ENCODE results near the gene FAM131B.
"Not testable (repeated sequence)": the region's sequence is repeated elsewhere in the genome, so short reads cannot be mapped to it uniquely, and the experiment has no call there.

The FAM131B gene

GRCh38 chr7:143394777-143395176, 32.3 kb upstream of the FAM131B start:
- no peak for DNase-seq

GRCh38 chr7:143394068-143394467, 31.6 kb upstream of the FAM131B start:
- DNase-seq: no peak

GRCh38 chr7:143393267-143394041, 30.9 kb upstream of the FAM131B start:
- no peak for DNase-seq

- DNase-seq: no peak
Measured at GRCh38 chr7:143392875-143393266, 30.4 kb upstream of the FAM131B start.

- DNase-seq: not testable (repeated sequence)
Measured at GRCh38 chr7:143392427-143392826, 29.9 kb upstream of the FAM131B start.

GRCh38 chr7:143391462-143392404, 29.2 kb upstream of the FAM131B start:
- DNase-seq: no peak

- no peak for DNase-seq
Measured at GRCh38 chr7:143390773-143391317, 28.3 kb upstream of the FAM131B start.

- DNase-seq: no peak
Measured at GRCh38 chr7:143390104-143390772, 27.7 kb upstream of the FAM131B start.

- DNase-seq: no peak
Measured at GRCh38 chr7:143389316-143390103, 27.0 kb upstream of the FAM131B start.

- DNase-seq: no peak
Measured at GRCh38 chr7:143388491-143389101, 26.1 kb upstream of the FAM131B start.

- no peak for DNase-seq
Measured at GRCh38 chr7:143388051-143388450, 25.5 kb upstream of the FAM131B start.

GRCh38 chr7:143387156-143387975, 24.9 kb upstream of the FAM131B start:
- DNase-seq: no peak

- DNase-seq: no peak
Measured at GRCh38 chr7:143385891-143386781, 23.6 kb upstream of the FAM131B start.

GRCh38 chr7:143384661-143385631, 22.4 kb upstream of the FAM131B start:
- no peak for DNase-seq

- no peak for DNase-seq
Measured at GRCh38 chr7:143384148-143384547, 21.6 kb upstream of the FAM131B start.

- DNase-seq: no peak
Measured at GRCh38 chr7:143383642-143383957, 21.1 kb upstream of the FAM131B start.

GRCh38 chr7:143382791-143383641, 20.5 kb upstream of the FAM131B start:
- DNase-seq: no peak
